Upper lobe of right lung (tissue), 1 donor: Measurements from ENCODE around the gene FLII. TPM values are rescaled to one million over a fixed set of nuclear protein-coding genes. Genes with fewer than 3 reads are reported as not detected.

ENCODE experiments used
- ATAC-seq: fragments of 200-7000 bp; cut with Tn5 transposase; one replicate; pipeline ENCODE4 v1.9.1; 2020; ENCODE audit warnings: mild to moderate bottlenecking, moderate library complexity
- DNase-seq: peaks from one replicate; pipeline ENCODE4 v3.0.0-alpha.2; 2020
- H3K27ac ChIP-seq: fragments of 200-600 bp; one replicate; pipeline ENCODE4 v1.8.0; 2022
- H3K27me3 ChIP-seq: fragments of 200-600 bp; one replicate; pipeline ENCODE4 v1.8.0; 2022; ENCODE audit warnings: mild to moderate bottlenecking
- H3K36me3 ChIP-seq: fragments of 200-600 bp; one replicate; pipeline ENCODE4 v1.8.0; 2022
- H3K4me1 ChIP-seq: fragments of 200-600 bp; one replicate; pipeline ENCODE4 v1.8.0; 2022
- H3K4me3 ChIP-seq: fragments of 200-600 bp; one replicate; pipeline ENCODE4 v1.8.0; 2022; ENCODE audit warnings: mild to moderate bottlenecking
- H3K9me3 ChIP-seq: fragments of 200-600 bp; one replicate; pipeline ENCODE4 v1.8.0; 2022
- CTCF ChIP-seq: fragments of 200-600 bp; IDR thresholded peaks from one replicate; pipeline ENCODE4 v1.8.0; 2022; ENCODE audit warnings: antibody characterized with exemption
- intact Hi-C: fragments of 100-400 bp; cut with DNase I; formaldehyde crosslinking; loops from one replicate; pipeline ENCODE4 v1.11.0; 2022
- total RNA-seq: library from RNA; stranded (reverse); fragmentation: NEBNext Ultra II Directional; extraction: Animal tissue kit (Norgen Biotek cat#: 25700); gene quantifications from one replicate; pipeline ENCODE4 v1.2.1, GENCODE V29; 2021
- donor health status: DM: no; HTN: yes; CAD: no; lungs with severe emphysema.

The FLII gene
- total RNA-seq, 1 donor from 2014 or later: 295 TPM

- H3K4me1 ChIP-seq: peaks cover 24% of the 10 kb centered on the region
- TF ChIP-seq CTCF: no peak
- peaks cover 55% of the 10 kb centered on the region for H3K36me3 ChIP-seq
- no peak overlapping the region for H3K27ac ChIP-seq
- H3K27me3 ChIP-seq: no peaks in the 10 kb centered on the region
- H3K4me3 ChIP-seq: no peak overlapping the region
- ATAC-seq (no peak), DNase-seq (no peak)
- intact Hi-C loops: no loop called here
- no peaks in the 10 kb centered on the region for H3K9me3 ChIP-seq
Measured at GRCh38 chr17:18195246-18195645, 63.3 kb downstream of the FLII start.

Other genes starting within 250 kb of the FLII start
- 26.3 TPM for gene ATPAF2, start 219.6 kb downstream of the FLII start, total RNA-seq
- 11.6 TPM for gene GID4, start 219.3 kb downstream of the FLII start, total RNA-seq
- gene DRG2, start 170.8 kb downstream of the FLII start, total RNA-seq: 35.1 TPM
- gene MYO15A, start 150.0 kb downstream of the FLII start, total RNA-seq: 2.8 TPM
- 99.1 TPM for gene ALKBH5, start 74.9 kb downstream of the FLII start, total RNA-seq
- gene LLGL1, start 33.1 kb downstream of the FLII start, total RNA-seq: 11.7 TPM
- gene MIEF2, start 1.9 kb upstream of the FLII start, total RNA-seq: 12.0 TPM
- gene TOP3A, start 56.3 kb upstream of the FLII start, total RNA-seq: 29.5 TPM
- 25.2 TPM for gene SMCR8, start 56.6 kb upstream of the FLII start, total RNA-seq
- 27.8 TPM for gene SHMT1, start 104.8 kb upstream of the FLII start, total RNA-seq
- 1.8 TPM for gene EVPLL, start 119.0 kb upstream of the FLII start, total RNA-seq
- not detected for gene LGALS9C, start 218.1 kb upstream of the FLII start, total RNA-seq